H9 (cell line): ENCODE results near the gene DNAJC10. TPM values are rescaled to one million over a fixed set of nuclear protein-coding genes. Genes with fewer than 3 reads are reported as not detected.
A peak's percentile ranks its signal among the peaks of the same experiment; 100 is the strongest.

Experiments
- DNase-seq: peaks from one replicate; pipeline ENCODE4 v3.0.0-alpha.2; 2017
- H2AFZ ChIP-seq: one replicate; pipeline ENCODE4 v1.6.1; 2013; ENCODE audit warnings: mild to moderate bottlenecking, low read length, control low read depth, moderate library complexity
- H2AK5ac ChIP-seq: 2 replicates; pipeline ENCODE4 v1.6.1; 2013; ENCODE audit warnings: low read length, control low read depth, mixed read lengths; ENCODE audit not compliant: insufficient read length
- H2BK120ac ChIP-seq: one replicate; pipeline ENCODE4 v1.6.1; 2013; ENCODE audit warnings: low read depth, mild to moderate bottlenecking, low read length, control low read depth, inconsistent platforms; ENCODE audit not compliant: poor library complexity, severe bottlenecking
- H2BK12ac ChIP-seq: 2 replicates; pipeline ENCODE4 v1.6.1; 2013; ENCODE audit warnings: low read length, control low read depth, mixed read lengths, low read depth; ENCODE audit not compliant: insufficient read length
- H2BK15ac ChIP-seq: 2 replicates; pipeline ENCODE4 v1.6.1; 2013; ENCODE audit warnings: low read depth, low read length, control low read depth
- H2BK20ac ChIP-seq: one replicate; pipeline ENCODE4 v1.6.1; 2013; ENCODE audit warnings: low read depth, mild to moderate bottlenecking, low read length, control low read depth, inconsistent platforms; ENCODE audit not compliant: poor library complexity, severe bottlenecking
- H2BK5ac ChIP-seq: 2 replicates; pipeline ENCODE4 v1.6.1; 2013; ENCODE audit warnings: low read length, control low read depth, mixed read lengths; ENCODE audit not compliant: insufficient read length
- H3K14ac ChIP-seq: 2 replicates; pipeline ENCODE4 v1.6.1; 2013; ENCODE audit warnings: low read length, control low read depth; ENCODE audit not compliant: insufficient read depth
- H3K18ac ChIP-seq: 2 replicates; pipeline ENCODE4 v1.6.1; 2013; ENCODE audit warnings: low read depth, mild to moderate bottlenecking, mixed read lengths, low read length, control low read depth; ENCODE audit not compliant: insufficient read length
- H3K23ac ChIP-seq: 2 replicates; pipeline ENCODE4 v1.6.1; 2013; ENCODE audit warnings: low read length, control low read depth, mixed read lengths, low read depth; ENCODE audit not compliant: insufficient read length
- H3K23me2 ChIP-seq: 2 replicates; pipeline ENCODE4 v1.6.1; 2013; ENCODE audit warnings: low read depth, mild to moderate bottlenecking, mixed read lengths, low read length, control low read depth; ENCODE audit not compliant: insufficient read length, poor library complexity, severe bottlenecking
- H3K27ac ChIP-seq: 2 replicates; pipeline ENCODE4 v1.5.1; 2013; ENCODE audit warnings: low read length, control low read depth, mixed read lengths, low read depth; ENCODE audit not compliant: insufficient read length
- H3K27me3 ChIP-seq: 2 replicates; pipeline ENCODE4 v1.6.1; 2013; ENCODE audit warnings: low read length, control low read depth, inconsistent platforms; ENCODE audit not compliant: insufficient read depth
- H3K4ac ChIP-seq: 2 replicates; pipeline ENCODE4 v1.6.1; 2013; ENCODE audit warnings: low read depth, mild to moderate bottlenecking, control low read depth, inconsistent platforms, low read length, moderate library complexity
- H3K4me1 ChIP-seq: 2 replicates; pipeline ENCODE4 v1.6.1; 2013; ENCODE audit warnings: low read length, control low read depth, inconsistent platforms; ENCODE audit not compliant: insufficient read depth
- H3K4me2 ChIP-seq: 2 replicates; pipeline ENCODE4 v1.6.1; 2013; ENCODE audit warnings: low read length, control low read depth, mixed read lengths; ENCODE audit not compliant: insufficient read length, insufficient read depth
- H3K56ac ChIP-seq: 2 replicates; pipeline ENCODE4 v1.6.1; 2013; ENCODE audit warnings: low read depth, mild to moderate bottlenecking, mixed read lengths, low read length, control low read depth; ENCODE audit not compliant: insufficient read length
- H3K79me1 ChIP-seq: 2 replicates; pipeline ENCODE4 v1.6.1; 2013; ENCODE audit warnings: low read depth, mild to moderate bottlenecking, moderate library complexity, low read length, control low read depth, inconsistent platforms; ENCODE audit not compliant: insufficient read depth, poor library complexity, severe bottlenecking
- H3K79me2 ChIP-seq: 2 replicates; pipeline ENCODE4 v1.6.1; 2013; ENCODE audit warnings: low read length, control low read depth, inconsistent platforms; ENCODE audit not compliant: insufficient read depth
- H3K9ac ChIP-seq: 2 replicates; pipeline ENCODE4 v1.6.1; 2013; ENCODE audit warnings: low read length, control low read depth, mixed read lengths; ENCODE audit not compliant: insufficient read length; ENCODE audit errors: extremely low read depth
- H3K9me3 ChIP-seq: one replicate; pipeline ENCODE4 v1.6.1; 2013; ENCODE audit warnings: low read depth, low read length, inconsistent platforms; ENCODE audit not compliant: control insufficient read depth
- H3T11ph ChIP-seq: one replicate; pipeline ENCODE4 v1.6.1; 2013; ENCODE audit warnings: mild to moderate bottlenecking, low read length, control low read depth, inconsistent platforms
- H4K20me1 ChIP-seq: one replicate; pipeline ENCODE4 v1.6.1; 2013; ENCODE audit not compliant: control insufficient read depth, insufficient read length, insufficient read depth
- H4K5ac ChIP-seq: 2 replicates; pipeline ENCODE4 v1.6.1; 2013; ENCODE audit warnings: low read depth, mild to moderate bottlenecking, mixed read lengths, low read length, control low read depth; ENCODE audit not compliant: insufficient read length
- H4K8ac ChIP-seq: replicated peaks from 2 replicates; pipeline ENCODE4 v1.6.1; 2013; ENCODE audit warnings: low read length, control low read depth, mixed read lengths, low read depth; ENCODE audit not compliant: insufficient read length
- H4K91ac ChIP-seq: 2 replicates; pipeline ENCODE4 v1.6.1; 2013; ENCODE audit warnings: low read depth, mild to moderate bottlenecking, moderate library complexity, mixed read lengths, low read length, control low read depth; ENCODE audit not compliant: insufficient read length
- H3K27ac Mint-ChIP-seq, 3 experiments: 2 replicates in 2 of 3; 3 replicates in 1 of 3; pipeline ENCODE4 v1.8.0; 2020 to 2021; ENCODE audit warnings: mixed read lengths in 3 of 3, mild to moderate bottlenecking in 1 of 3, moderate library complexity in 1 of 3
- H3K27me3 Mint-ChIP-seq: 2 replicates; pipeline ENCODE4 v1.8.0; 2021; ENCODE audit warnings: low read depth, mild to moderate bottlenecking, moderate library complexity, mixed read lengths
- H3K36me3 Mint-ChIP-seq, 3 experiments: 2 replicates in 2 of 3; 3 replicates in 1 of 3; pipeline ENCODE4 v1.8.0; 2020 to 2021; ENCODE audit warnings: low read depth in 3 of 3, mixed read lengths in 3 of 3; ENCODE audit not compliant: insufficient read depth in 1 of 3
- H3K4me1 Mint-ChIP-seq, 2 experiments: 2 replicates each; pipeline ENCODE4 v1.8.0; 2020; ENCODE audit warnings: mixed read lengths in 2 of 2
- H3K4me3 Mint-ChIP-seq, 2 experiments: 2 replicates in 1 of 2; 3 replicates in 1 of 2; pipeline ENCODE4 v1.8.0; 2020 to 2021; ENCODE audit warnings: mild to moderate bottlenecking in 2 of 2, mixed read lengths in 2 of 2, moderate library complexity in 1 of 2
- H3K9me3 Mint-ChIP-seq, 2 experiments: 2 replicates in 1 of 2; 3 replicates in 1 of 2; pipeline ENCODE4 v1.8.0; 2020; ENCODE audit warnings: mild to moderate bottlenecking in 2 of 2, mixed read lengths in 2 of 2, moderate library complexity in 1 of 2
- WGBS: extraction: QIAGEN DNeasy Blood & Tissue Kit; methylation state at CpG from one replicate; pipeline ENCODE4 v1.1.7; 2013; ENCODE audit warnings: missing lambda C conversion rate, low lambda C conversion rate, mixed read lengths; ENCODE audit not compliant: insufficient read length; ENCODE audit errors: extremely low coverage; 5-methylcytosine and 5-hydroxymethylcytosine counted together
- total RNA-seq: library from RNA; stranded (reverse); gene quantifications from 2 replicates; pipeline ENCODE4 v1.2.1, GENCODE V29; 2021
- TF ChIP-seq, protein P1 (sequence below): fragments of 200-600 bp; sonication (generic); conservative IDR thresholded peaks from 3 replicates; pipeline ENCODE4 v1.8.0; 2021; ENCODE audit warnings: antibody characterized with exemption, mild to moderate bottlenecking

The DNAJC10 gene
- total RNA-seq, 1 experiment from 2014 or later: 129 TPM

DNA sequence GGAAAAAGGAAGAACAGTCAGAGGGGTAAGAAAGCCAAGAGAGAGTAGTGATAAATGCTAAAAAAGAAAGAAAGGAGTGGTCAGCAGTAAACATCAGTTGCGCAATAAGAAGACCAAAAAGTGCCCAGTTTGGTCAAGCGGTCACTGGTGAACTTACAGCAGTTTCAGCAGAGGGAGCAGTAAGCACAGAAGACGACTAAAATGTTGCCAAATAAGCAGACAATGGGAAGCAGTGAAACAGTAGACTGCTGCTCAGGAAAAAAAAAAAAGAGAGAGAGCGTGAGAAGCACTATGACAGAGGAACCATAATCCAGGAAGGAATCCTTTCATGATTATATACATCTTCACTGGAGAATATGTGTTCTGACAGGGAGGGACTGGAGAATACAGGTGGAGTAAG, 45.8 kb downstream of the DNAJC10 start:
- WGBS: no CpG with 5 or more reads among the region's 4 CpGs

More for the DNA sequence above, 45.8 kb downstream of the DNAJC10 start:
- H3K4me1 Mint-ChIP-seq: peaks cover 0 to 3% of the 10 kb centered on the region in 2 experiments; a peak in 1 of 4 replicates
- H2BK5ac ChIP-seq: no peak overlapping the region
- no peak overlapping the region for H3K4ac ChIP-seq
- H3K23ac ChIP-seq: no peak overlapping the region
- no peak overlapping the region for H3K18ac ChIP-seq
- H2BK12ac ChIP-seq: no peak overlapping the region
- no peak for DNase-seq
- no peak overlapping the region for H3K14ac ChIP-seq
- no peak overlapping the region for H3T11ph ChIP-seq
- no peaks in the 10 kb centered on the region for H3K27me3 Mint-ChIP-seq
- peak overlapping the region in 1 of 3 experiments; percentile 72; a peak in 2 of 7 replicates for H3K27ac Mint-ChIP-seq
- H3K36me3 Mint-ChIP-seq: peaks cover 3 to 66% (median 47%) of the 10 kb centered on the region in 3 experiments; a peak in 6 of 7 replicates
- no peak overlapping the region for H2BK15ac ChIP-seq
- H2BK120ac ChIP-seq: no peak overlapping the region
- H3K79me2 ChIP-seq: no peaks in the 10 kb centered on the region
- no peaks in the 10 kb centered on the region for H3K9me3 Mint-ChIP-seq
- no peaks in the 10 kb centered on the region for H3K4me1 ChIP-seq
- H3K23me2 ChIP-seq: no peaks in the 10 kb centered on the region
- H4K91ac ChIP-seq: no peak overlapping the region
- no peak overlapping the region for H3K9ac ChIP-seq
- H2AK5ac ChIP-seq: no peak overlapping the region
- H3K9me3 ChIP-seq: no peaks in the 10 kb centered on the region
- H3K56ac ChIP-seq: no peak overlapping the region
- H3K4me2 ChIP-seq: no peak overlapping the region
- no peak overlapping the region for H3K4me3 Mint-ChIP-seq
- H2AFZ ChIP-seq: no peak overlapping the region
- H3K27me3 ChIP-seq: no peaks in the 10 kb centered on the region
- no peaks in the 10 kb centered on the region for H3K79me1 ChIP-seq
- no peaks in the 10 kb centered on the region for H4K20me1 ChIP-seq
- no peak overlapping the region for H3K27ac ChIP-seq
- H4K5ac ChIP-seq: no peak overlapping the region
- no peak overlapping the region for H4K8ac ChIP-seq
- TF ChIP-seq, protein P1, sequence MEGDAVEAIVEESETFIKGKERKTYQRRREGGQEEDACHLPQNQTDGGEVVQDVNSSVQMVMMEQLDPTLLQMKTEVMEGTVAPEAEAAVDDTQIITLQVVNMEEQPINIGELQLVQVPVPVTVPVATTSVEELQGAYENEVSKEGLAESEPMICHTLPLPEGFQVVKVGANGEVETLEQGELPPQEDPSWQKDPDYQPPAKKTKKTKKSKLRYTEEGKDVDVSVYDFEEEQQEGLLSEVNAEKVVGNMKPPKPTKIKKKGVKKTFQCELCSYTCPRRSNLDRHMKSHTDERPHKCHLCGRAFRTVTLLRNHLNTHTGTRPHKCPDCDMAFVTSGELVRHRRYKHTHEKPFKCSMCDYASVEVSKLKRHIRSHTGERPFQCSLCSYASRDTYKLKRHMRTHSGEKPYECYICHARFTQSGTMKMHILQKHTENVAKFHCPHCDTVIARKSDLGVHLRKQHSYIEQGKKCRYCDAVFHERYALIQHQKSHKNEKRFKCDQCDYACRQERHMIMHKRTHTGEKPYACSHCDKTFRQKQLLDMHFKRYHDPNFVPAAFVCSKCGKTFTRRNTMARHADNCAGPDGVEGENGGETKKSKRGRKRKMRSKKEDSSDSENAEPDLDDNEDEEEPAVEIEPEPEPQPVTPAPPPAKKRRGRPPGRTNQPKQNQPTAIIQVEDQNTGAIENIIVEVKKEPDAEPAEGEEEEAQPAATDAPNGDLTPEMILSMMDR: no peak
- no peak overlapping the region for H2BK20ac ChIP-seq
